Measurements from ENCODE around the gene NEUROD6.

NEUROD6 gene

GRCh38 chr7:31340051-31340450 is 475 bp downstream of the NEUROD6 start:
- Mint-ChIP-seq H3K9me3 (no peaks in the 10 kb centered on the region), H3K27me3 (peaks cover 16% of the 10 kb centered on the region)
- ATAC-seq = no peak

DNA sequence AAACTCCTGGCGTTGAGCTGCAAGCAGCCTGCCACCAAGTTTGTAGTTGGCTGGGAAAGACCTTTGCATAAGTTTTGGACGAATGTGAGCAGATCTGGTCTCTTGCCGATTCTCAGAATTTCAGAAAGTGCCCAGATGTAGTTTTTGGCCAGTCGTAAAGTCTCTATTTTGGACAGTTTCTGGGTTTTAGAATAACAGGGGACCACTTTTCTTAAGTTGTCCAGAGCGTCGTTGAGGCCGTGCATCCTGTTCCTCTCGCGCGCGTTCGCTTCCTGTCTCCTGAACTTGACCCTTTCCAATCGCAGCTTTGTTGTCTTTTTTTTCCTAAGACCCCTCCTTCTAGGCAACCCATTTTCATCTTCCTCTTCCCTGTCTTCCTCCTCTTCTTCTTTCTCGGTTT is 1.8 kb downstream of the NEUROD6 start:
- Mint-ChIP-seq H3K27ac (no peak overlapping the region), H3K4me3 (no peak overlapping the region), H3K9me3 (no peaks in the 10 kb centered on the region), H3K36me3 (no peaks in the 10 kb centered on the region), H3K4me1 (no peaks in the 10 kb centered on the region), H3K27me3 (peaks cover 16% of the 10 kb centered on the region)
- ATAC-seq = no peak

More at GRCh38 chr7:31340051-31340450, 475 bp downstream of the NEUROD6 start:
- Mint-ChIP-seq H3K36me3 (no peaks in the 10 kb centered on the region), H3K4me1 (no peaks in the 10 kb centered on the region), H3K27ac (no peak overlapping the region), H3K4me3 (no peak overlapping the region)

DNA sequence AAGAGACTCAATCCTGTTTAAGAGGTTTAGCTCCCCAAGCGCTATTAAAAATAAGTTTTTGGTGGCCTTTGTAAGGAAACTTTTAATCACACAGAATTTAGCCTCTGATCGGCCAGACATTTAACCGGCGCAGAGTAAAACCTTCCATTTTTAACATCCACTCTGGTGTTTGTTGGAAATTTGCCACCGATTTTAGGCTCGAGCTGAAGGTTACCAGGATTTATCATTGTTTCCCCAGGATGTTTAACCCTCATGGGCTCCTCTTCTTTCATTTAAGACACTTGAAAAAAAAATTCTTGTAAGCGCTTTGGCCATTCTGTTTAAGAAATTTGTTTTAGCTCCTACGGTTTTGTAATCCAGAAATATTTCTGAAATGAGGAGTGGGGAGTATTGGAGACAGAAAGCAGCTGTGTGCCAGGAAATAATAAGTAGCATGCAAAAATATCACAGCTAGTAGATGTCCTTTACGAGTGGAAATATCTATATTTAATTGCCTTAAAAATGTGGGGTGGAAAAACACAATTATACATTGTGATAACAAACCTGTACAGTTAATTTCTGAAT is 3.4 kb downstream of the NEUROD6 start:
- Mint-ChIP-seq H3K36me3 (no peaks in the 10 kb centered on the region), H3K27me3 (peaks cover 16% of the 10 kb centered on the region), H3K27ac (no peak overlapping the region), H3K9me3 (no peaks in the 10 kb centered on the region), H3K4me1 (no peaks in the 10 kb centered on the region), H3K4me3 (no peak overlapping the region)
- ATAC-seq = no peak

DNA sequence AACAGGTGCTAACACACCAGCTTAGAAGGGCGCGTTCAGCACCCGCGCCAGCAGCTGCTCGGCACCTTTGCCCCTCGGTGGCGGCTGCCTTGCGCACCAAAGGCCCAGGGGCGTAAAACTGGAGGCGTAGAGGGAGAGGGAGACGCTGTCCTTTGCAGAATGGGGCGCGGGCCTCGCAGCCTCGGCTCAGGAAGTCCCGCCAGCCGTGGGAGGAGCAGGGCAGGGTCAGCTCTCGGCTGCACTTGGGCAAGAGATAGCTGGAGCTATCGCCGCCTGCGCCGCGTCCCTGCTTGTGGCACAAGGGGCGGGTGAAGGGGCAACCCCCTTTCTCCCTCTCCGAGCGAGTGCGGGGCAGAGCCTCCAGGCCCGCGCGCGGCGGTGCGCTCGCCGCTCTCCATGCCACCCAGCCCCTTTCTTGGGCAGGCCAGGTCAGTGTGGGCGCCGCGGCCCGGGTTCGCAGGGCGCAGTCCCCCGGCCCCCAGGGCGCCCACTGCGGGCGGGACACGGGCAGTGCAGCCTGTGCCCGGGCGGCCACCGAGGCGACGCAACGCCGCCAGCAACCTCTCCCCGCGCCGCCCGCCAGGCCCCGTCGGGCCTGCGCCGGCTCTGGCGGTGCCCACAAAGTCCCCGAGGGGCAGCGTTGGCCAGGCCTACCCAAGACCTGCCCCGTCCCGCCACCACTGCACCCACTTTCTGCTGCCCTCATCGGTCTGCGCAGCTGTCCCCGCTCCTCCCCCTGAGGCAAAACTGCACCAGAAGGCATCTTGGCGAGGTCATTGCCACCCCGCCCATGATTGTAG is 4.1 kb downstream of the NEUROD6 start:
- Mint-ChIP-seq H3K4me1 (no peaks in the 10 kb centered on the region), H3K4me3 (no peak overlapping the region), H3K27ac (no peak overlapping the region), H3K9me3 (no peaks in the 10 kb centered on the region), H3K36me3 (no peaks in the 10 kb centered on the region), H3K27me3 (peaks cover 16% of the 10 kb centered on the region)
- peak; percentile 31 for ATAC-seq

GRCh38 chr7:31335884-31336201 is 4.7 kb downstream of the NEUROD6 start:
- no peak overlapping the region for H3K4me3 Mint-ChIP-seq
- H3K4me1 Mint-ChIP-seq = no peaks in the 10 kb centered on the region
- ATAC-seq = no peak
- no peaks in the 10 kb centered on the region for H3K9me3 Mint-ChIP-seq
- H3K27me3 Mint-ChIP-seq = peaks cover 16% of the 10 kb centered on the region
- H3K27ac Mint-ChIP-seq = no peak overlapping the region
- H3K36me3 Mint-ChIP-seq = no peaks in the 10 kb centered on the region

GRCh38 chr7:31335161-31335856 is 5.2 kb downstream of the NEUROD6 start:
- no peaks in the 10 kb centered on the region for H3K4me1 Mint-ChIP-seq
- H3K27ac Mint-ChIP-seq = no peak overlapping the region
- H3K36me3 Mint-ChIP-seq = no peaks in the 10 kb centered on the region
- H3K9me3 Mint-ChIP-seq = no peaks in the 10 kb centered on the region
- ATAC-seq = no peak
- H3K4me3 Mint-ChIP-seq = no peak overlapping the region
- peaks cover 16% of the 10 kb centered on the region for H3K27me3 Mint-ChIP-seq

DNA sequence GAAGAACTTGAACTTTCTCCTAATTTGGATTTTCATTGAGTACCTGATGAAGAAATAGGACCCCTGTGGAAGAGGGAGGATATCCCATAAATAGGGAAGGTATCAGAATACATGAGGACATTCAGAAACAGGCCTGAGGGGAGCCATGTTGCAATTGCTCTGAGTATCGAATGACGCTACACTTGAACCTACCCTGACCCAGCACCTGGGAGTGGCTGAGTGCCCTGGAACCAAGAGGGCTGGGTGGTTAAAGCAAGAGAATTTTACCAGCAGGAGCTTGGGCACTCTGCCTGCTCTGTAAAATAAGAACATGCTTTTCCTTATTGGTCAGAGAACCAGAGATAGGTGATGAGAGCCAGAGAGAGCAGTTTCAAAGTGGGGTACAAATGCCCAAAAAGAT is 7.2 kb downstream of the NEUROD6 start:
- Mint-ChIP-seq H3K36me3 (no peaks in the 10 kb centered on the region), H3K4me3 (no peak overlapping the region), H3K4me1 (no peaks in the 10 kb centered on the region), H3K27me3 (peaks cover 5% of the 10 kb centered on the region), H3K27ac (no peak overlapping the region), H3K9me3 (no peaks in the 10 kb centered on the region)
- ATAC-seq = no peak

GRCh38 chr7:31327071-31327470 is 13.5 kb downstream of the NEUROD6 start:
- Mint-ChIP-seq H3K27ac (no peak overlapping the region), H3K9me3 (peaks cover 5% of the 10 kb centered on the region), H3K4me3 (no peak overlapping the region), H3K27me3 (no peaks in the 10 kb centered on the region), H3K4me1 (no peaks in the 10 kb centered on the region), H3K36me3 (no peaks in the 10 kb centered on the region)
- no peak for ATAC-seq

DNA sequence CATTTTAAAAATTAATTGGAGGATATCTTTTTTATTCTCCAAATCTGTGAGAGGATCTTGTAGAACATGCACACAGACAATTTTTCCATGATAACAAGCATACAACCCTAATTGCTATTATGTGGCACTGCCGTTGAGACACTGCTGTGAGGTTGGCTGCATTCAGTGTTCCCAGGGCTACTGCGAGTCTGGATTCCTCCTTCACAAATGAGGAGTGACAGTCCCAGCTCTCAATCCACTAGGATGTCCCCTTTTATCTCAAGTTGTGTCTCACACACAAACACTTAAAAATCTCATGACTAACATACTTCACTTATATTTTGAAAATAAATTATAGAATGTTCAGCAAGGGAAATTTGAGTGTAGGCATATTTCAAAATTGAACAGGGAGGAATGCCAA is 14.1 kb downstream of the NEUROD6 start:
- no peak overlapping the region for H3K4me3 Mint-ChIP-seq
- H3K4me1 Mint-ChIP-seq = no peaks in the 10 kb centered on the region
- H3K27me3 Mint-ChIP-seq = no peaks in the 10 kb centered on the region
- H3K9me3 Mint-ChIP-seq = peaks cover 5% of the 10 kb centered on the region
- ATAC-seq = no peak
- no peak overlapping the region for H3K27ac Mint-ChIP-seq
- no peaks in the 10 kb centered on the region for H3K36me3 Mint-ChIP-seq

DNA sequence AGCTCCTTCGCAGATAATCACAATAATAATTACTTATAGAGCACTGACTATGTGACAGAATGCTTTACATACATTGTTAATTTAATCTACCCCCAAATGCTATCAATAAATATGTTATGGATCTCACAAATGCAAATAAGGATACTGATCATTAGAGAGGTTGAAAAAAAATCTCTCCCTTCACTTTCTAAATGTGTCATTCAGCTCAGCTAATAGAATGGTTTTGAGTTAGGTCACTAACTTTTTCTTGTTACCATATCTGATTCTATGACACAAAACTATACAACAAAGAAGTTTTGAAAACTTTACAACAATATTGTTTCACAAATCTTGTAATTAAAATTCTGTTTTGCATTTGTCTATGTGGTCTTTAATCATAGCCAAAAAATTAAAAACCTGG is 17.4 kb downstream of the NEUROD6 start:
- Mint-ChIP-seq H3K4me1 (no peaks in the 10 kb centered on the region), H3K9me3 (peaks cover 5% of the 10 kb centered on the region), H3K27ac (no peak overlapping the region), H3K36me3 (no peaks in the 10 kb centered on the region), H3K27me3 (no peaks in the 10 kb centered on the region), H3K4me3 (no peak overlapping the region)
- no peak for ATAC-seq

DNA sequence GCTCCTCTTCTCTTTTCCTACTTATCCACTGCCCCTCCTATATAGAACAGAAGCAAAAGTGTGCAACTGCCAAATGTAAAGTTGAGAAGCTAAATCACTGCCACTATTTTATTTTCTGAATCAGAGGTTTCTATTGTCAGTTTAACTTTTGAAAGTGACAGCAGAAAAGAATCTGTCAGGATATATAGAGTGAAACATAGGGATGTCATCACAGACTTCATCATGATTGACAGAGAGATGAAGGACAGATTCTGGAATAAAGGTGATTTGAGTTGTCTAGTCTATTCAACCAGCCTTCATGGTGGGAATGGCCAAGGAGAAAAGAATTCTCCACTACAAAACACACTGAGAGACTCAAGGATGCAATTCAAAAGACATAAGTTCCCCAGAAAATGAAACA is 19.9 kb downstream of the NEUROD6 start:
- ATAC-seq = no peak
- H3K4me3 Mint-ChIP-seq = no peak overlapping the region
- H3K27me3 Mint-ChIP-seq = no peaks in the 10 kb centered on the region
- no peaks in the 10 kb centered on the region for H3K36me3 Mint-ChIP-seq
- H3K27ac Mint-ChIP-seq = no peak overlapping the region
- no peaks in the 10 kb centered on the region for H3K4me1 Mint-ChIP-seq
- peaks cover 7% of the 10 kb centered on the region for H3K9me3 Mint-ChIP-seq

DNA sequence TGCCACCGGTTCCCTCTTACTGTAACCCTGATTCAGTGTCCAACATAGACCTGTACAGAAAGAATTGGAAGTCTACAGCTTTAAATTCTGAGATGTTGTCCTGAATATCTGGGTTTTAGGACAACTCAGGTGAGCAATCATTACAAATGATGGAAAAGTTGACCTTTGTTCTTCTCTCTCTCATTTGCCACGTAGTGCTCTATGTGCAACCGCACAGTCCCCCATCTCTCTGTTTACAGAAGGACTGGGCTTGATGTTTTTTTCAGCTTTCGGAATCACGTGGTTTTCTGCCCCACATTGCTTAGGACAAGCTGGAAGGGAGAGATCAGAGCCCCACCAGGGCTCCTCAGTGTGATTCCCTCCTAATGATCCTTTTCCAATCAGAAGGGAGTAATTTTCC is 22.2 kb downstream of the NEUROD6 start:
- H3K36me3 Mint-ChIP-seq = no peaks in the 10 kb centered on the region
- H3K27ac Mint-ChIP-seq = no peak overlapping the region
- no peak overlapping the region for H3K4me3 Mint-ChIP-seq
- peaks cover 4% of the 10 kb centered on the region for H3K9me3 Mint-ChIP-seq
- no peaks in the 10 kb centered on the region for H3K4me1 Mint-ChIP-seq
- no peaks in the 10 kb centered on the region for H3K27me3 Mint-ChIP-seq
- no peak for ATAC-seq

DNA sequence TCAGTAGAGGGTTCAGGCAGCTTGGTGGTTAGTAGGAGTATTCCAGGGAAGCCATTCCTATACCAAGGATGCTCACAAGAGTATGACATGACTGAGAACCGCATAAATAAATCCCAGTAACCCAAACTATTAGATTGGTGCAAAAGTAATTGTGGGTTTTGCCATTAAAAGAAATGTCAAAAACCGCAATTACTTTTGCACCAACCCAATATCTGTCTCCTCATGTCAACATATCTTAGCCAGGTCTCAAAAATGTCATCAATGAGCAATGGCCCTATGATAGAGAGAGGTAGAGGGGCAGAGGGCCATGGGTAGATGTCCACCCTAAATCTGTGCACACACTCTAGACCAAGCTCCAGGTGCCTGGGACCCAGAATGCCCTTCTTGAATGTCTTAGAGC is 23.6 kb downstream of the NEUROD6 start:
- H3K36me3 Mint-ChIP-seq = no peaks in the 10 kb centered on the region
- H3K27ac Mint-ChIP-seq = no peak overlapping the region
- H3K4me3 Mint-ChIP-seq = no peak overlapping the region
- no peaks in the 10 kb centered on the region for H3K4me1 Mint-ChIP-seq
- H3K27me3 Mint-ChIP-seq = no peaks in the 10 kb centered on the region
- no peak for ATAC-seq
- peaks cover 4% of the 10 kb centered on the region for H3K9me3 Mint-ChIP-seq

GRCh38 chr7:31315758-31316157 is 24.8 kb downstream of the NEUROD6 start:
- no peaks in the 10 kb centered on the region for H3K27me3 Mint-ChIP-seq
- ATAC-seq = no peak
- no peaks in the 10 kb centered on the region for H3K4me1 Mint-ChIP-seq
- no peak overlapping the region for H3K27ac Mint-ChIP-seq
- no peaks in the 10 kb centered on the region for H3K36me3 Mint-ChIP-seq
- H3K4me3 Mint-ChIP-seq = no peak overlapping the region
- H3K9me3 Mint-ChIP-seq = peaks cover 4% of the 10 kb centered on the region

- H3K4me1 Mint-ChIP-seq = no peaks in the 10 kb centered on the region
- no peak for ATAC-seq
- H3K27ac Mint-ChIP-seq = no peak overlapping the region
- H3K9me3 Mint-ChIP-seq = peaks cover 4% of the 10 kb centered on the region
- no peak overlapping the region for H3K4me3 Mint-ChIP-seq
- H3K27me3 Mint-ChIP-seq = no peaks in the 10 kb centered on the region
- H3K36me3 Mint-ChIP-seq = no peaks in the 10 kb centered on the region
Observed at GRCh38 chr7:31314781-31315180, 25.7 kb downstream of the NEUROD6 start.

- Mint-ChIP-seq H3K9me3 (peaks cover 4% of the 10 kb centered on the region), H3K27ac (no peak overlapping the region), H3K4me3 (no peak overlapping the region), H3K36me3 (no peaks in the 10 kb centered on the region), H3K27me3 (no peaks in the 10 kb centered on the region), H3K4me1 (no peaks in the 10 kb centered on the region)
- no peak for ATAC-seq
Observed at GRCh38 chr7:31312889-31313288, 27.6 kb downstream of the NEUROD6 start.
